Fibroblast of skin of abdomen (primary cell): ENCODE measurements around the gene ERMAP.
"Not testable (repeated sequence)": the region's sequence is repeated elsewhere in the genome, so short reads cannot be mapped to it uniquely, and the experiment has no call there.

Experiments
- DNase-seq: peaks from one replicate; pipeline ENCODE4 v3.0.0-alpha.2; 2013

ERMAP gene

GRCh38 chr1:42846257-42847110, 29.6 kb downstream of the ERMAP start, which contains the start of gene ZNF691:
ZNF691 (plus strand) TSS chr1:42846613; CDS start chr1:42849659, 3,046 bp downstream.
- DNase-seq = peak; percentile 97

- DNase-seq = no peak
Measured at GRCh38 chr1:42847111-42847595, 30.2 kb downstream of the ERMAP start.

- no peak for DNase-seq
Measured at GRCh38 chr1:42847721-42848460, 31.0 kb downstream of the ERMAP start.

- DNase-seq = no peak
Measured at GRCh38 chr1:42848823-42849537, 32.1 kb downstream of the ERMAP start.

- DNase-seq = no peak
Measured at GRCh38 chr1:42849944-42850343, 33.0 kb downstream of the ERMAP start.

GRCh38 chr1:42851420-42851819, 34.5 kb downstream of the ERMAP start:
- DNase-seq = no peak

- DNase-seq = no peak
Measured at GRCh38 chr1:42851960-42852607, 35.2 kb downstream of the ERMAP start.

GRCh38 chr1:42852608-42852980, 35.7 kb downstream of the ERMAP start:
- DNase-seq = no peak

- DNase-seq = no peak
Measured at GRCh38 chr1:42853116-42853884, 36.4 kb downstream of the ERMAP start.

GRCh38 chr1:42856554-42856953, 39.6 kb downstream of the ERMAP start:
- not testable (repeated sequence) for DNase-seq

GRCh38 chr1:42859366-42859765, 42.4 kb downstream of the ERMAP start:
- DNase-seq = not testable (repeated sequence)

GRCh38 chr1:42860339-42861013, 43.6 kb downstream of the ERMAP start:
- no peak for DNase-seq

GRCh38 chr1:42861014-42861399, 44.1 kb downstream of the ERMAP start:
- no peak for DNase-seq

- DNase-seq = no peak
Measured at GRCh38 chr1:42866549-42866948, 49.6 kb downstream of the ERMAP start.

- peak; percentile 37 for DNase-seq
Measured at GRCh38 chr1:42868466-42868865, 51.5 kb downstream of the ERMAP start.

- DNase-seq = not testable (repeated sequence)
Measured at GRCh38 chr1:42869254-42869653, 52.3 kb downstream of the ERMAP start.

- not testable (repeated sequence) for DNase-seq
Measured at GRCh38 chr1:42869751-42870150, 52.8 kb downstream of the ERMAP start.

- DNase-seq = not testable (repeated sequence)
Measured at GRCh38 chr1:42873108-42873507, 56.2 kb downstream of the ERMAP start.

- no peak for DNase-seq
Measured at GRCh38 chr1:42873670-42874069, 56.7 kb downstream of the ERMAP start.

- DNase-seq = no peak
Measured at GRCh38 chr1:42876009-42876408, 59.1 kb downstream of the ERMAP start.

- no peak for DNase-seq
Measured at GRCh38 chr1:42877380-42877779, 60.5 kb downstream of the ERMAP start.
